ENCODE data around the gene RHBDD1.

The RHBDD1 gene

DNA sequence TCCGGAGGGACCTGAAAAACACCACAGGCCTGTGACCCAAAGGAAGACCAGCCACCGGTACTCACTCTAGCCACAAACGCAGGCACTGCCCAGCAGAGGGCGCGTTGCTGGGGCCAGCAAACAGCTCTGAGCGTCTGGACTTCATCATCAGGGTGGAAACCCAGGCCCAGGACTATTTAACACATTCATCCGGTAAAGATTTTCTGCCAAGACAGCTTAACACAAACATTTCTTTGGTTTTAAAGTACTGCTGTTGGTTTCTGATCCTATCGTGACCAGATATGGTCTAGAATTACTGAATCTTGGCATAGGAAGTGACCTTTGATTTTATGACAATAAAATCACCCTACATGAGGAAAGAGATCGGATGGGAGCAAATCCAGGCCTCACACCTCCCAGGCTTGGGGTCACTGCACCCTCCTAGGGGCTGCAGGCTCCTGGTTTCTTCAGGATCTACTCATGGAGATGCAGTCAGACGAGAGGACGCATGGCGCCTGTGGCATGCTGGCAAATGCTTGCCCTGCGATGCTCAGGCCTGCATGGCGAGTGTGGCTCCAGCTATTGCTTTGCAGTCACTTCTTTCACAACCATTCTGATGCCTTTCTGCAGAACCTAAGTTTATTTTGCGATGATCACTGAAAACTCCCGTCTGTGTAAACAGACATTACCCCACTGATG lies 197.8 kb downstream of the RHBDD1 start:
- DNase-seq (ENCODE audit: low spot score) = no peak

DNA sequence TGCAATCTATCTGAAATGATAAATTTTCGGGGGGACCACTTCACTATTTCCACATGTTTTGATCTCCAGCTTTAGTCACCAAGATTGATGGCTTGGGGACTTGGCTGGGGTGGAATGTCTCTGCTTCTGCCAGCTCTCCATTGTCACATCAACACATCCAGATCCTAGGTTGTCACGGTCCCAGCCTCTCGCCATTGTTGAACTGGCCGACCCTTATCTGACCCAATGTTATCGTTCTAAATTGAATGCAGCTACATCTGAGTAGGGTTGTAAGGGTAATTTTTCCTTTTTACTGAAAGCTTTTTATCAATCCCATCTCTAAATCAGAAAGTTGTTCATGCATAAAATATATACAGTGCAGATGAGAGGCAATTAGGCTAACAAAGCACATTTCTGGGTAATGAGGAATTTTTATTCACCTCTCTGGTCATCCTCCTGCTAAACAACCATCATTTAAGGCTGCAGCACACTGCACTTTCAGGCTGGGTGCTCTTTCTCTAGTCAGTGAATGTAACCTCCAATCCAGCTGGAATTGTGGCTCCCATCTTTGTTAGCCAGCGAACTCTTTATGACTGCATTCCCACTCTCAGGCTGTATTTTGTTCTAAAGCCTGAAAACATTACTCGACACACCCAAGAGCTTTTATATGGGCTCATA lies 200.0 kb downstream of the RHBDD1 start:
- no peak for DNase-seq (ENCODE audit: low spot score)

DNA sequence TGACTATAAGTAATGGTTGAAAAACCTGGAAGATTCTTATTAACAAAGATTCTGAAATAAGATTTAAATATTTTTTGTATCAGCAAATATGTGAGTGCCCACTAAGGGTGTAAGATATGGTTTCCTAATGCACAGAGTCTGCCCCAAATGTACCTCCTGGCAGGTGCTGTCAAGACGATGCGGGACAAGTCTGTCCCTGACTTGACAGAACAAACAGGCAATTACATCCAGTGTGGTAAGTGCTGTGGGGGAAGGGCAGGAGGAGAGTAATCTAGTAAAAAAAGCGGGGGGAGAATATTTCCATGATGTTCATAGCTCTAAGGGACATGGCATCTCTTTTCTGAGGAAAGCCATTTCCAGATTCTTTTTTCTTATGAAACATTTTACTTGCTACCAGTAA lies 200.7 kb downstream of the RHBDD1 start:
- no peak for DNase-seq (ENCODE audit: low spot score)

DNA sequence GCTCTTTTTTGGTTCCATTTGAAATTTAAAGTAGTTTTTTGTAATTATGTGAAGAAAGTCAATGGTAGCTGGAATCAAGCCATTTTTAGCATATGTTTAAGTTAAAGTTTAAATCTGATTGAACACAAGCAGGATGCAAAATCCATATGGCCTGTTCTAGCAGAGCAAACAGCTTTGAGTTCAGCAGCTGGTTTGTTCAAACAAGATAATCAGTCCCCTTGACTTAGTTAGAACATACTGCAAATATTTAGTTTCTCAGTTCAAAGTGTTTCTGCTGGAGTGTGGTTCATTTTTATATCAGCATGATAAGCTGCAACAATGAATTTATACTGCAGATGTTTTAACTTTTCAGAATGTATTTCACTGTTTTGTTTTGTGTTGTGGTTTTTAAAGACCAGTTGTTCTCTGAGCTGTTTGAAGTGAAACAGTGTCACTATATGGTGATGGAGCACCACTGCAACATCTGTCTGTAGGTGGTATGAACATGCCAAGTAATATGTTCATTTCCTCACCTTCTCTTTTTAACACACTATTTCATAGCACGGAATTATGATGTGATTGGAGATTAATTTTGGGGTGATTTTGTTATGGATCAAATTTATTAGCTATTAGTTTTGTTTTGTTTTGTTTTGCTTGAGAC lies 202.8 kb downstream of the RHBDD1 start:
- no peak for DNase-seq (ENCODE audit: low spot score)

DNA sequence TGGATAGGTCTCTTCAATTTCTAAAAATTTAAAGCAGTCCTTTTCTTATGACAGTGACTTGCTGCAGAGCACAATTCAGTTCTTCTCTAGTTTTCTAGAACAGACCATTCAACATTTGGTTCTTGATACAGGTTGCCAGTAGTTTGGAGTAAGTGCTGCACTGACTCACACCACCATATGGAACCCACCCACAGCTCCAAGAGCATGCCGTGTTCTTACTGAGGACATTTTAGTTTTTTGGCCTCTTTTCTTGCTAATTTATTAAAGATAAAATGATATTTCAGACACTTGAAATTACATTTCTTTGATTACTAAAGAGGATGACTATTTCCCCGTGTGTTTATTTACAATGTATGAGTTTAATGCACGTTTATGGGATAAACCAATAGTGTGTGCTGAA lies 208.1 kb downstream of the RHBDD1 start:
- DNase-seq (ENCODE audit: low spot score) = no peak

Data from pons (tissue), 1 donor.